ENCODE measurements around the gene NPFFR2. TPM values are rescaled to one million over a fixed set of nuclear protein-coding genes. Genes with fewer than 3 reads are reported as not detected.

The NPFFR2 gene
- total RNA-seq, 1 donor from 2014 or later: not detected

GRCh38 chr4:72063726-72064125 lies 31.9 kb downstream of the NPFFR2 start:
- H3K4me3 Mint-ChIP-seq (ENCODE audit: unreplicated experiment): no peak overlapping the region
- no peaks in the 10 kb centered on the region for H3K4me1 Mint-ChIP-seq (ENCODE audit: low read depth)
- TF ChIP-seq, protein P1, sequence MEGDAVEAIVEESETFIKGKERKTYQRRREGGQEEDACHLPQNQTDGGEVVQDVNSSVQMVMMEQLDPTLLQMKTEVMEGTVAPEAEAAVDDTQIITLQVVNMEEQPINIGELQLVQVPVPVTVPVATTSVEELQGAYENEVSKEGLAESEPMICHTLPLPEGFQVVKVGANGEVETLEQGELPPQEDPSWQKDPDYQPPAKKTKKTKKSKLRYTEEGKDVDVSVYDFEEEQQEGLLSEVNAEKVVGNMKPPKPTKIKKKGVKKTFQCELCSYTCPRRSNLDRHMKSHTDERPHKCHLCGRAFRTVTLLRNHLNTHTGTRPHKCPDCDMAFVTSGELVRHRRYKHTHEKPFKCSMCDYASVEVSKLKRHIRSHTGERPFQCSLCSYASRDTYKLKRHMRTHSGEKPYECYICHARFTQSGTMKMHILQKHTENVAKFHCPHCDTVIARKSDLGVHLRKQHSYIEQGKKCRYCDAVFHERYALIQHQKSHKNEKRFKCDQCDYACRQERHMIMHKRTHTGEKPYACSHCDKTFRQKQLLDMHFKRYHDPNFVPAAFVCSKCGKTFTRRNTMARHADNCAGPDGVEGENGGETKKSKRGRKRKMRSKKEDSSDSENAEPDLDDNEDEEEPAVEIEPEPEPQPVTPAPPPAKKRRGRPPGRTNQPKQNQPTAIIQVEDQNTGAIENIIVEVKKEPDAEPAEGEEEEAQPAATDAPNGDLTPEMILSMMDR (IDR thresholded peaks at IDR 0.05): no peak
- DNase-seq (ENCODE audit: low spot score): no peak
- no peaks in the 10 kb centered on the region for H3K9me3 Mint-ChIP-seq (ENCODE audit: low read depth)
- no peak overlapping the region for H3K27ac Mint-ChIP-seq (ENCODE audit: unreplicated experiment)
- H3K36me3 Mint-ChIP-seq (ENCODE audit: low read depth): no peaks in the 10 kb centered on the region
- peaks cover 1% of the 10 kb centered on the region for H3K27me3 Mint-ChIP-seq (ENCODE audit: low read depth)

- no peak overlapping the region for H3K4me3 Mint-ChIP-seq (ENCODE audit: unreplicated experiment)
- peaks cover under 1% of the 10 kb centered on the region for H3K27me3 Mint-ChIP-seq (ENCODE audit: low read depth)
- no peak overlapping the region for H3K27ac Mint-ChIP-seq (ENCODE audit: unreplicated experiment)
- TF ChIP-seq, protein P1 (IDR thresholded peaks at IDR 0.05): no peak
- DNase-seq (ENCODE audit: low spot score): no peak
- no peaks in the 10 kb centered on the region for H3K36me3 Mint-ChIP-seq (ENCODE audit: low read depth)
- H3K9me3 Mint-ChIP-seq (ENCODE audit: low read depth): no peaks in the 10 kb centered on the region
- no peaks in the 10 kb centered on the region for H3K4me1 Mint-ChIP-seq (ENCODE audit: low read depth)
These were observed 35.3 kb downstream of the NPFFR2 start for GRCh38 chr4:72067051-72067450.

GRCh38 chr4:72073816-72074215 lies 42.0 kb downstream of the NPFFR2 start:
- no peaks in the 10 kb centered on the region for H3K9me3 Mint-ChIP-seq (ENCODE audit: low read depth)
- H3K36me3 Mint-ChIP-seq (ENCODE audit: low read depth): no peaks in the 10 kb centered on the region

GRCh38 chr4:72076562-72076961 lies 44.8 kb downstream of the NPFFR2 start:
- no peaks in the 10 kb centered on the region for H3K36me3 Mint-ChIP-seq (ENCODE audit: low read depth)
- peaks cover 9% of the 10 kb centered on the region for H3K27me3 Mint-ChIP-seq (ENCODE audit: low read depth)
- H3K4me1 Mint-ChIP-seq (ENCODE audit: low read depth): no peaks in the 10 kb centered on the region
- TF ChIP-seq, protein P1 (IDR thresholded peaks at IDR 0.05): no peak
- DNase-seq (ENCODE audit: low spot score): no peak
- H3K27ac Mint-ChIP-seq (ENCODE audit: unreplicated experiment): no peak overlapping the region
- no peaks in the 10 kb centered on the region for H3K9me3 Mint-ChIP-seq (ENCODE audit: low read depth)
- no peak overlapping the region for H3K4me3 Mint-ChIP-seq (ENCODE audit: unreplicated experiment)

More at GRCh38 chr4:72073816-72074215, 42.0 kb downstream of the NPFFR2 start:
- Mint-ChIP-seq H3K4me3 (ENCODE audit: unreplicated experiment) (no peak overlapping the region), H3K4me1 (ENCODE audit: low read depth) (no peaks in the 10 kb centered on the region), H3K27ac (ENCODE audit: unreplicated experiment) (no peak overlapping the region), H3K27me3 (ENCODE audit: low read depth) (peaks cover 6% of the 10 kb centered on the region)
- DNase-seq (ENCODE audit: low spot score): no peak
- TF ChIP-seq, protein P1 (IDR thresholded peaks at IDR 0.05): no peak

DNA sequence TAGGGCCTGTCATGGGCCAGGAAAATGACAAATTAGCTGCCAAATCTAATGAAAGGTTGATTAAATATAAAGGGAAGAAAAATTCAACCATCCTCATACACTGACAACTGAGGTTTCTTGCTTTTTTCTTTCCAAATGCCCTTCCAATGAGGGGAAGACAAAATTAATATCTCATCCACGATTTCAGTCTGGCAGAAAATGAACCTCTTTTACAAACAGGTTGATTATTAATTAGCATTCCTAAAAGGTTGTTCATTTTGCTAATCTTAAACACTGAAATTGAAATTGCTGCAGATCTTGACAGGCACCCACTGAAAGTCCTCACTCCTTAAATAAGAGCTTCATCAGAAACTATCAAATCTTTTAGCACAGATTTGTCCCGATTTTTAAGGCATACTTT lies 45.5 kb downstream of the NPFFR2 start:
- no peak overlapping the region for H3K4me3 Mint-ChIP-seq (ENCODE audit: unreplicated experiment)
- DNase-seq (ENCODE audit: low spot score): no peak
- H3K27ac Mint-ChIP-seq (ENCODE audit: unreplicated experiment): no peak overlapping the region

More for the DNA sequence above, 45.5 kb downstream of the NPFFR2 start:
- no peaks in the 10 kb centered on the region for H3K9me3 Mint-ChIP-seq (ENCODE audit: low read depth)
- H3K27me3 Mint-ChIP-seq (ENCODE audit: low read depth): peaks cover 6% of the 10 kb centered on the region
- H3K36me3 Mint-ChIP-seq (ENCODE audit: low read depth): no peaks in the 10 kb centered on the region
- no peaks in the 10 kb centered on the region for H3K4me1 Mint-ChIP-seq (ENCODE audit: low read depth)
- TF ChIP-seq, protein P1 (IDR thresholded peaks at IDR 0.05): no peak
